A673 (cell line): ENCODE data around the gene DNAJC3. TPM values are rescaled to one million over a fixed set of nuclear protein-coding genes. Genes with fewer than 3 reads are reported as not detected.
"Not testable (repeated sequence)": the region's sequence is repeated elsewhere in the genome, so short reads cannot be mapped to it uniquely, and the experiment has no call there.

Experiments
- BruUV-seq: library from RNA; stranded (reverse); fragments of 400-500 nt; replicated peaks from 2 replicates; lab custom pipeline; 2021; lab: Mats Ljungman, UMichigan
- CTCF ChIA-PET: fragments of 300-600 bp; sonication (Branson Sonifier 250); formaldehyde crosslinking; loops from one replicate; lab custom pipeline; 2022; ENCODE audit warnings: antibody characterized with exemption; lab: Charles Lee
- POLR2A ChIA-PET: fragments of 300-600 bp; sonication (Branson Sonifier 250); formaldehyde crosslinking; loops from one replicate; lab custom pipeline; 2022; ENCODE audit warnings: antibody characterized with exemption; ENCODE audit not compliant: low non-redundant PET; lab: Charles Lee
- DNase-seq: peaks from one replicate; pipeline ENCODE4 v3.0.0-alpha.2; 2015; ENCODE audit warnings: low spot score
- H3K27ac ChIP-seq: fragments of 200-600 bp; sonication (generic); 2 replicates; pipeline ENCODE4 v1.5.1; 2016; ENCODE audit warnings: mixed run types, low read depth, mild to moderate bottlenecking, mixed read lengths, antibody characterized with exemption, low read length; ENCODE audit not compliant: poor library complexity, severe bottlenecking
- H3K27me3 ChIP-seq: fragments of 200-600 bp; sonication (generic); replicated peaks from 2 replicates; pipeline ENCODE4 v1.6.1; 2017; ENCODE audit warnings: mixed run types, low read depth, mild to moderate bottlenecking, mixed read lengths, antibody characterized with exemption, low read length; ENCODE audit not compliant: insufficient read depth, poor library complexity
- H3K36me3 ChIP-seq: fragments of 200-600 bp; sonication (generic); 2 replicates; pipeline ENCODE4 v1.6.1; 2016; ENCODE audit warnings: mixed run types, mild to moderate bottlenecking, mixed read lengths, antibody characterized with exemption, low read length; ENCODE audit not compliant: insufficient read depth, poor library complexity, severe bottlenecking
- H3K4me1 ChIP-seq: fragments of 200-600 bp; sonication (generic); 2 replicates; pipeline ENCODE4 v1.6.1; 2017; ENCODE audit warnings: mixed run types, mild to moderate bottlenecking, mixed read lengths, antibody characterized with exemption, low read length; ENCODE audit not compliant: insufficient read depth, poor library complexity, severe bottlenecking
- H3K4me3 ChIP-seq: fragments of 200-600 bp; sonication (generic); 2 replicates; pipeline ENCODE4 v1.5.1; 2016; ENCODE audit warnings: low read depth, mixed run types, mild to moderate bottlenecking, mixed read lengths, low read length; ENCODE audit not compliant: poor library complexity, severe bottlenecking
- H3K9me3 ChIP-seq: fragments of 200-600 bp; sonication (generic); 2 replicates; pipeline ENCODE4 v1.6.1; 2016; ENCODE audit warnings: mixed run types, low read depth, mild to moderate bottlenecking, mixed read lengths, antibody characterized with exemption, low read length; ENCODE audit not compliant: poor library complexity, severe bottlenecking
- EZH2 ChIP-seq: fragments of 200-600 bp; sonication (generic); IDR thresholded peaks from 2 replicates; pipeline ENCODE4 v1.6.1; 2017; ENCODE audit warnings: borderline replicate concordance, low read depth, mild to moderate bottlenecking, mixed read lengths, antibody characterized with exemption, low read length; ENCODE audit not compliant: poor library complexity, severe bottlenecking
- intact Hi-C: fragments of 100-400 bp; cut with micrococcal nuclease; formaldehyde crosslinking; loops from one replicate; pipeline ENCODE4 v1.10.0; 2022; ENCODE audit not compliant: unreplicated experiment
- total RNA-seq: library from RNA; stranded (reverse); gene quantifications from 2 replicates; pipeline ENCODE4 v1.2.3, GENCODE V29; 2021
- TF ChIP-seq, protein P1 (sequence below): fragments of 300-800, 200-600 bp; sonication (generic); conservative IDR thresholded peaks from 2 replicates; pipeline ENCODE4 v1.5.1; 2017; ENCODE audit warnings: low read depth, mild to moderate bottlenecking, antibody characterized with exemption, low read length, moderate library complexity, mixed read lengths

DNAJC3 gene
- total RNA-seq, 1 experiment from 2014 or later: 21.5 TPM

DNA sequence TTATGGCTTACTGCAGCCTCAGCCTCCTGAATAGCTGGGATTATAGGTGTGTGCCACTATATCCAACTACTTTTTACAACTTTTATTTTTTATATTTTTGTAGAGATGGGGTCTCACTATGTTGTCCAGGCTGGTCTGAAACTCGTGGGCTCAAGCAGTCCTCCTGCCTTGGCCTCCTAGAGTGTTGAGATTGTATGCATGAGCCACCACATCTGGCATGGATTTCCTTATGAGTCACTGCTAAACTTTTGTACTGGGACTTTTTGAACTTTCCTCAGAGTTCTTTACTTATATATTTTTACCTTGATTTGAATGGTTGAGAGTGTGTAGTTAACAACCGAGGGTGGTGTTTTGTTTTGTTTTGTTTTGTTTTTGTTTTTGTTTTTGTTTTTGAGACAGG, 33.4 kb downstream of the DNAJC3 start:
- Histone ChIP-seq H3K27me3 (no peaks in the 10 kb centered on the region), H3K4me3 (no peak overlapping the region), H3K9me3 (peaks cover 5% of the 10 kb centered on the region), H3K27ac (no peak overlapping the region), H3K4me1 (no peaks in the 10 kb centered on the region), H3K36me3 (peaks cover 11% of the 10 kb centered on the region)
- no TSS peak for BruUV-seq
- no peak for TF ChIP-seq EZH2
- TF ChIP-seq, protein P1, sequence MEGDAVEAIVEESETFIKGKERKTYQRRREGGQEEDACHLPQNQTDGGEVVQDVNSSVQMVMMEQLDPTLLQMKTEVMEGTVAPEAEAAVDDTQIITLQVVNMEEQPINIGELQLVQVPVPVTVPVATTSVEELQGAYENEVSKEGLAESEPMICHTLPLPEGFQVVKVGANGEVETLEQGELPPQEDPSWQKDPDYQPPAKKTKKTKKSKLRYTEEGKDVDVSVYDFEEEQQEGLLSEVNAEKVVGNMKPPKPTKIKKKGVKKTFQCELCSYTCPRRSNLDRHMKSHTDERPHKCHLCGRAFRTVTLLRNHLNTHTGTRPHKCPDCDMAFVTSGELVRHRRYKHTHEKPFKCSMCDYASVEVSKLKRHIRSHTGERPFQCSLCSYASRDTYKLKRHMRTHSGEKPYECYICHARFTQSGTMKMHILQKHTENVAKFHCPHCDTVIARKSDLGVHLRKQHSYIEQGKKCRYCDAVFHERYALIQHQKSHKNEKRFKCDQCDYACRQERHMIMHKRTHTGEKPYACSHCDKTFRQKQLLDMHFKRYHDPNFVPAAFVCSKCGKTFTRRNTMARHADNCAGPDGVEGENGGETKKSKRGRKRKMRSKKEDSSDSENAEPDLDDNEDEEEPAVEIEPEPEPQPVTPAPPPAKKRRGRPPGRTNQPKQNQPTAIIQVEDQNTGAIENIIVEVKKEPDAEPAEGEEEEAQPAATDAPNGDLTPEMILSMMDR: no peak
- CTCF ChIA-PET: no interaction called here
- intact Hi-C loops: no loop called here
- DNase-seq: peak; percentile 12
- POLR2A ChIA-PET: interaction anchor here (0.6 kb wide), 1 partner anchor 74 kb away, joined by 9 read pairs; no protein-coding TSS in a partner anchor

DNA sequence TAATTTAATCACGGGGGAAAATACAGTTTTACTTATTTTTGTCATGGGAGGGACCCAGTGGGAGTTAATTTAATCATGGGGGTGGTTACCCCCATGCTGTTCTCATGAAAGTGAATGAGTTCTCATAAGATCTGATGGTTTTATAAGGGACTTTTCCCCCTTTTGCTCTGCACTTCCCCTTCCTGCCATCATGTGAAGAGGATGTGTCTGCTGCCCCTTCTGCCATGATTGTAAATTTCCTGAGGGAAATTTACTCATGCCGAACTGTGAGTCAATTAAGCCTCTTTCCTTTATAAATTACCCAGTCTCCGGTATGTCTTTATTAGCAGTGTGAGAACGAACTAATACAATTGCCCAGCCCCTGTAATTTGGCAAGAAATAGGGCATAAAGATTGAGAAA, 35.9 kb downstream of the DNAJC3 start:
- peaks cover 11% of the 10 kb centered on the region for H3K36me3 ChIP-seq
- intact Hi-C loops, POLR2A ChIA-PET, H3K27ac ChIP-seq, H3K4me1 ChIP-seq, H3K27me3 ChIP-seq, H3K9me3 ChIP-seq, BruUV-seq, H3K4me3 ChIP-seq, CTCF ChIA-PET: not testable (repeated sequence)
- DNase-seq: peak; percentile 63

DNA sequence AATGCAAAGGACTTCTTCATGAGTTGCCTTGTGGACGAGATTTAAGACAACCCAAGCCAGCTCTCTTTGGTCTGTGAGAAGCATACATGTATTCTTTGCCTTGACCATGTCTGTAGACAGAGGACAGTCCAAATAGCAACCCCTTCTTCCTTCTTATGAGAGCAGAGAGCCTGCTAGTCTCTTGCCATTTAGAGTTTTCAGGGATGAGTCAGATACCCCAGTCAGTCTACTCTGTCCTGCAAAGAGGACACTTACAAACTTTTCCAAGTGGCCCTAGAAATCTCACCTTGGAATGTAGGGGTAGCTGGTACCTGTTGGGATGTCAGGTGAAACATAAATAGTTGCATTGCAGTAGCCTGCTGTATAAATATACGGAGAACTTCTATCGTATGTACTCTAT, 36.7 kb downstream of the DNAJC3 start:
- ChIA-PET CTCF (interaction anchor here (0.7 kb wide), 1 partner anchor 71 kb away, joined by 4 read pairs; no protein-coding TSS in a partner anchor), POLR2A (no interaction called here)
- no peak overlapping the region for H3K27ac ChIP-seq
- DNase-seq: no peak
- intact Hi-C loops: no loop called here
- no peak for TF ChIP-seq EZH2
- TF ChIP-seq, protein P1: no peak
- no peak overlapping the region for H3K4me3 ChIP-seq
- no TSS peak for BruUV-seq
- H3K4me1 ChIP-seq: no peaks in the 10 kb centered on the region
- peaks cover 5% of the 10 kb centered on the region for H3K9me3 ChIP-seq
- peaks cover 11% of the 10 kb centered on the region for H3K36me3 ChIP-seq
- no peaks in the 10 kb centered on the region for H3K27me3 ChIP-seq
